ENCODE data around the gene NGLY1.

NGLY1 gene

GRCh38 chr3:25689226-25689625, 94.0 kb downstream of the NGLY1 start:
- no peaks in the 10 kb centered on the region for H3K9me3 ChIP-seq (ENCODE audit: control insufficient read depth, insufficient read depth, low read length)
- no peak overlapping the region for H3K4me3 ChIP-seq (ENCODE audit: low read length)
- no peak overlapping the region for H3K27ac ChIP-seq (ENCODE audit: low read length)
- WGBS (ENCODE audit: insufficient coverage, insufficient read length) = no CpG with 5 or more reads among the region's 3 CpGs
- H3K4me1 ChIP-seq (ENCODE audit: control insufficient read depth, insufficient read depth, low read length) = no peaks in the 10 kb centered on the region
- no peak for DNase-seq (ENCODE audit: low read depth, low spot score)
- H3K27me3 ChIP-seq (ENCODE audit: control insufficient read depth, insufficient read depth, low read length) = no peaks in the 10 kb centered on the region
- no peaks in the 10 kb centered on the region for H3K36me3 ChIP-seq (ENCODE audit: control insufficient read depth, insufficient read depth, low read length)

GRCh38 chr3:25687742-25688141, 95.5 kb downstream of the NGLY1 start:
- no peaks in the 10 kb centered on the region for H3K4me1 ChIP-seq (ENCODE audit: control insufficient read depth, insufficient read depth, low read length)
- H3K4me3 ChIP-seq (ENCODE audit: low read length) = no peak overlapping the region
- H3K27me3 ChIP-seq (ENCODE audit: control insufficient read depth, insufficient read depth, low read length) = no peaks in the 10 kb centered on the region
- H3K9me3 ChIP-seq (ENCODE audit: control insufficient read depth, insufficient read depth, low read length) = no peaks in the 10 kb centered on the region
- no peaks in the 10 kb centered on the region for H3K36me3 ChIP-seq (ENCODE audit: control insufficient read depth, insufficient read depth, low read length)
- WGBS (ENCODE audit: insufficient coverage, insufficient read length) = no CpG with 5 or more reads among the region's 1 CpG
- no peak for DNase-seq (ENCODE audit: low read depth, low spot score)
- H3K27ac ChIP-seq (ENCODE audit: low read length) = no peak overlapping the region

GRCh38 chr3:25686766-25687165, 96.5 kb downstream of the NGLY1 start:
- Histone ChIP-seq H3K27me3 (ENCODE audit: control insufficient read depth, insufficient read depth, low read length) (no peaks in the 10 kb centered on the region), H3K4me1 (ENCODE audit: control insufficient read depth, insufficient read depth, low read length) (no peaks in the 10 kb centered on the region), H3K36me3 (ENCODE audit: control insufficient read depth, insufficient read depth, low read length) (no peaks in the 10 kb centered on the region), H3K4me3 (ENCODE audit: low read length) (no peak overlapping the region), H3K9me3 (ENCODE audit: control insufficient read depth, insufficient read depth, low read length) (no peaks in the 10 kb centered on the region), H3K27ac (ENCODE audit: low read length) (no peak overlapping the region)
- DNase-seq (ENCODE audit: low read depth, low spot score) = no peak
- WGBS (ENCODE audit: insufficient coverage, insufficient read length) = no CpG with 5 or more reads among the region's 23 CpGs

GRCh38 chr3:25683882-25684281, 99.4 kb downstream of the NGLY1 start:
- DNase-seq (ENCODE audit: low read depth, low spot score) = no peak
- no peaks in the 10 kb centered on the region for H3K9me3 ChIP-seq (ENCODE audit: control insufficient read depth, insufficient read depth, low read length)
- WGBS (ENCODE audit: insufficient coverage, insufficient read length) = no CpG with 5 or more reads among the region's 2 CpGs

GRCh38 chr3:25683410-25683809, 99.8 kb downstream of the NGLY1 start:
- no peaks in the 10 kb centered on the region for H3K27me3 ChIP-seq (ENCODE audit: control insufficient read depth, insufficient read depth, low read length)
- no peaks in the 10 kb centered on the region for H3K9me3 ChIP-seq (ENCODE audit: control insufficient read depth, insufficient read depth, low read length)
- no CpG with 5 or more reads among the region's 1 CpG for WGBS (ENCODE audit: insufficient coverage, insufficient read length)
- no peaks in the 10 kb centered on the region for H3K4me1 ChIP-seq (ENCODE audit: control insufficient read depth, insufficient read depth, low read length)
- no peaks in the 10 kb centered on the region for H3K36me3 ChIP-seq (ENCODE audit: control insufficient read depth, insufficient read depth, low read length)
- no peak overlapping the region for H3K27ac ChIP-seq (ENCODE audit: low read length)
- no peak overlapping the region for H3K4me3 ChIP-seq (ENCODE audit: low read length)
- no peak for DNase-seq (ENCODE audit: low read depth, low spot score)

More at GRCh38 chr3:25683882-25684281, 99.4 kb downstream of the NGLY1 start:
- Histone ChIP-seq H3K4me1 (ENCODE audit: control insufficient read depth, insufficient read depth, low read length) (no peaks in the 10 kb centered on the region), H3K27me3 (ENCODE audit: control insufficient read depth, insufficient read depth, low read length) (no peaks in the 10 kb centered on the region), H3K4me3 (ENCODE audit: low read length) (no peak overlapping the region), H3K36me3 (ENCODE audit: control insufficient read depth, insufficient read depth, low read length) (no peaks in the 10 kb centered on the region), H3K27ac (ENCODE audit: low read length) (no peak overlapping the region)

GRCh38 chr3:25679642-25680302, 103.5 kb downstream of the NGLY1 start:
- no peaks in the 10 kb centered on the region for H3K9me3 ChIP-seq (ENCODE audit: control insufficient read depth, insufficient read depth, low read length)
- WGBS (ENCODE audit: insufficient coverage, insufficient read length) = no CpG with 5 or more reads among the region's 6 CpGs
- H3K36me3 ChIP-seq (ENCODE audit: control insufficient read depth, insufficient read depth, low read length) = no peaks in the 10 kb centered on the region
- no peak overlapping the region for H3K27ac ChIP-seq (ENCODE audit: low read length)
- H3K27me3 ChIP-seq (ENCODE audit: control insufficient read depth, insufficient read depth, low read length) = no peaks in the 10 kb centered on the region
- H3K4me3 ChIP-seq (ENCODE audit: low read length) = no peak overlapping the region
- H3K4me1 ChIP-seq (ENCODE audit: control insufficient read depth, insufficient read depth, low read length) = no peaks in the 10 kb centered on the region
- DNase-seq (ENCODE audit: low read depth, low spot score) = no peak

GRCh38 chr3:25679166-25679565, 104.1 kb downstream of the NGLY1 start:
- no peak overlapping the region for H3K27ac ChIP-seq (ENCODE audit: low read length)
- DNase-seq (ENCODE audit: low read depth, low spot score) = no peak
- WGBS (ENCODE audit: insufficient coverage, insufficient read length) = no CpG with 5 or more reads among the region's 2 CpGs
- no peak overlapping the region for H3K4me3 ChIP-seq (ENCODE audit: low read length)
- H3K9me3 ChIP-seq (ENCODE audit: control insufficient read depth, insufficient read depth, low read length) = no peaks in the 10 kb centered on the region
- no peaks in the 10 kb centered on the region for H3K4me1 ChIP-seq (ENCODE audit: control insufficient read depth, insufficient read depth, low read length)
- no peaks in the 10 kb centered on the region for H3K36me3 ChIP-seq (ENCODE audit: control insufficient read depth, insufficient read depth, low read length)
- no peaks in the 10 kb centered on the region for H3K27me3 ChIP-seq (ENCODE audit: control insufficient read depth, insufficient read depth, low read length)

- H3K9me3 ChIP-seq (ENCODE audit: control insufficient read depth, insufficient read depth, low read length) = no peaks in the 10 kb centered on the region
- no peaks in the 10 kb centered on the region for H3K27me3 ChIP-seq (ENCODE audit: control insufficient read depth, insufficient read depth, low read length)
- no peak overlapping the region for H3K27ac ChIP-seq (ENCODE audit: low read length)
- H3K4me3 ChIP-seq (ENCODE audit: low read length) = no peak overlapping the region
- no peak for DNase-seq (ENCODE audit: low read depth, low spot score)
- no peaks in the 10 kb centered on the region for H3K36me3 ChIP-seq (ENCODE audit: control insufficient read depth, insufficient read depth, low read length)
- H3K4me1 ChIP-seq (ENCODE audit: control insufficient read depth, insufficient read depth, low read length) = no peaks in the 10 kb centered on the region
Measured at GRCh38 chr3:25678581-25678980, 104.7 kb downstream of the NGLY1 start.

- DNase-seq (ENCODE audit: low read depth, low spot score) = no peak
- H3K27ac ChIP-seq (ENCODE audit: low read length) = no peak overlapping the region
- WGBS (ENCODE audit: insufficient coverage, insufficient read length) = no CpG with 5 or more reads among the region's 2 CpGs
Measured at GRCh38 chr3:25677121-25677520, 106.1 kb downstream of the NGLY1 start.

GRCh38 chr3:25674670-25675069, 108.6 kb downstream of the NGLY1 start:
- Histone ChIP-seq H3K27ac (ENCODE audit: low read length) (no peak overlapping the region), H3K9me3 (ENCODE audit: control insufficient read depth, insufficient read depth, low read length) (no peaks in the 10 kb centered on the region), H3K36me3 (ENCODE audit: control insufficient read depth, insufficient read depth, low read length) (no peaks in the 10 kb centered on the region), H3K27me3 (ENCODE audit: control insufficient read depth, insufficient read depth, low read length) (no peaks in the 10 kb centered on the region), H3K4me3 (ENCODE audit: low read length) (no peak overlapping the region), H3K4me1 (ENCODE audit: control insufficient read depth, insufficient read depth, low read length) (no peaks in the 10 kb centered on the region)
- DNase-seq (ENCODE audit: low read depth, low spot score) = no peak
- no CpG with 5 or more reads among the region's 2 CpGs for WGBS (ENCODE audit: insufficient coverage, insufficient read length)

More at GRCh38 chr3:25677121-25677520, 106.1 kb downstream of the NGLY1 start:
- Histone ChIP-seq H3K27me3 (ENCODE audit: control insufficient read depth, insufficient read depth, low read length) (no peaks in the 10 kb centered on the region), H3K4me3 (ENCODE audit: low read length) (no peak overlapping the region), H3K4me1 (ENCODE audit: control insufficient read depth, insufficient read depth, low read length) (no peaks in the 10 kb centered on the region), H3K9me3 (ENCODE audit: control insufficient read depth, insufficient read depth, low read length) (no peaks in the 10 kb centered on the region), H3K36me3 (ENCODE audit: control insufficient read depth, insufficient read depth, low read length) (no peaks in the 10 kb centered on the region)

GRCh38 chr3:25673738-25674298, 109.4 kb downstream of the NGLY1 start:
- Histone ChIP-seq H3K4me3 (ENCODE audit: low read length) (no peak overlapping the region), H3K27ac (ENCODE audit: low read length) (no peak overlapping the region), H3K4me1 (ENCODE audit: control insufficient read depth, insufficient read depth, low read length) (no peaks in the 10 kb centered on the region), H3K36me3 (ENCODE audit: control insufficient read depth, insufficient read depth, low read length) (no peaks in the 10 kb centered on the region), H3K27me3 (ENCODE audit: control insufficient read depth, insufficient read depth, low read length) (no peaks in the 10 kb centered on the region), H3K9me3 (ENCODE audit: control insufficient read depth, insufficient read depth, low read length) (no peaks in the 10 kb centered on the region)
- WGBS (ENCODE audit: insufficient coverage, insufficient read length) = no CpG with 5 or more reads among the region's 8 CpGs
- no peak for DNase-seq (ENCODE audit: low read depth, low spot score)
